ENCODE measurements around the gene ARAF. TPM values are rescaled to one million over a fixed set of nuclear protein-coding genes. Genes with fewer than 3 reads are reported as not detected.

ARAF gene
- polyA plus RNA-seq, 1 donor from 2014 or later = 25.0 TPM

- no peak within 1 kb of the TSS for H2AFZ ChIP-seq (ENCODE audit: low read depth, low read length)
- H3K36me3 ChIP-seq (ENCODE audit: insufficient read depth, low read length) = no peaks in the 10 kb centered on the region
- no peaks in the 10 kb centered on the region for H4K20me1 ChIP-seq (ENCODE audit: insufficient read depth)
- no peak within 1 kb of the TSS for H3K4me2 ChIP-seq (ENCODE audit: low read length)
- H3K9me3 ChIP-seq (ENCODE audit: low read length) = no peaks in the 10 kb centered on the region
- no peaks in the 10 kb centered on the region for H3F3A ChIP-seq (ENCODE audit: insufficient read depth, low read length, poor library complexity, severe bottlenecking)
- H3K79me2 ChIP-seq (replicated peaks; ENCODE audit: insufficient read depth, low read length) = no peaks in the 10 kb centered on the region
- no peak within 1 kb of the TSS for H3K4me3 ChIP-seq (ENCODE audit: low read length)
- no peak within 1 kb of the TSS for H3K9ac ChIP-seq (ENCODE audit: low read length)
- no peak for TF ChIP-seq CTCF (IDR thresholded peaks at IDR 0.05; ENCODE audit: poor library complexity, severe bottlenecking)
- TF ChIP-seq MXI1 (conservative IDR thresholded peaks at IDR 0.05; ENCODE audit: poor library complexity, severe bottlenecking) = no peak
- no peak within 1 kb of the TSS for H3K27ac ChIP-seq (ENCODE audit: low read length)
- H3K27me3 ChIP-seq (ENCODE audit: insufficient read depth, low read depth, low read length) = no peaks in the 10 kb centered on the region
- no peaks in the 10 kb centered on the region for H3K9me2 ChIP-seq (ENCODE audit: insufficient read depth, low read length)
Observed at GRCh38 chrX:47581731-47582647, 21.0 kb downstream of the ARAF start, which contains the start of gene TIMP1. Gene TIMP1 (plus strand): TSS chrX:47582436. CDS start chrX:47583416, 980 bp downstream.

- Histone ChIP-seq H3K36me3 (ENCODE audit: insufficient read depth, low read length) (no peaks in the 10 kb centered on the region), H4K20me1 (ENCODE audit: insufficient read depth) (no peaks in the 10 kb centered on the region), H3F3A (ENCODE audit: insufficient read depth, low read length, poor library complexity, severe bottlenecking) (no peaks in the 10 kb centered on the region), H3K9me2 (ENCODE audit: insufficient read depth, low read length) (no peaks in the 10 kb centered on the region), H3K79me2 (replicated peaks; ENCODE audit: insufficient read depth, low read length) (no peaks in the 10 kb centered on the region), H3K27ac (ENCODE audit: low read length) (no peak overlapping the region), H3K4me3 (ENCODE audit: low read length) (no peak overlapping the region), H3K9ac (ENCODE audit: low read length) (no peak overlapping the region), H3K4me2 (ENCODE audit: low read length) (no peak overlapping the region), H3K9me3 (ENCODE audit: low read length) (no peaks in the 10 kb centered on the region), H2AFZ (ENCODE audit: low read depth, low read length) (no peak overlapping the region), H3K27me3 (ENCODE audit: insufficient read depth, low read depth, low read length) (no peaks in the 10 kb centered on the region)
- TF ChIP-seq REST (IDR thresholded peaks at IDR 0.05; ENCODE audit: borderline replicate concordance) (no peak), RAD21 (conservative IDR thresholded peaks at IDR 0.05) (no peak), MXI1 (conservative IDR thresholded peaks at IDR 0.05; ENCODE audit: poor library complexity, severe bottlenecking) (no peak), TAF1 (IDR thresholded peaks at IDR 0.05; ENCODE audit: low read depth) (no peak), POLR2AphosphoS5 (IDR thresholded peaks at IDR 0.05) (no peak), CTCF (IDR thresholded peaks at IDR 0.05; ENCODE audit: poor library complexity, severe bottlenecking) (no peak), EZH2 (IDR thresholded peaks at IDR 0.05; ENCODE audit: borderline replicate concordance, insufficient read depth, low read length, poor library complexity, severe bottlenecking) (no peak), SMC3 (conservative IDR thresholded peaks at IDR 0.05; ENCODE audit: poor library complexity) (no peak)
Observed at GRCh38 chrX:47583240-47583861, 22.3 kb downstream of the ARAF start.

All from neural cell (in vitro differentiated cells).